ENCODE measurements around the gene FAF1.

GRCh38 chr1:50656931-50657330 is 303.1 kb downstream of the FAF1 start:
- TF ChIP-seq POLR2A (IDR thresholded peaks at IDR 0.05) (no peak), CTCF (IDR thresholded peaks at IDR 0.05) (no peak)

All from lower leg skin (tissue), 3 donors.